Dedifferentiated amniotic fluid mesenchymal stem cell (primary cell): Measurements from ENCODE around the gene RAP2B.
A peak's percentile ranks its signal among the peaks of the same experiment; 100 is the strongest.
"Not testable (repeated sequence)": the region's sequence is repeated elsewhere in the genome, so short reads cannot be mapped to it uniquely, and the experiment has no call there.

Experiments used
- DNase-seq: peaks from one replicate; pipeline ENCODE4 v3.0.0-alpha.2; 2016; ENCODE audit errors: extremely low spot score

The RAP2B gene

DNA sequence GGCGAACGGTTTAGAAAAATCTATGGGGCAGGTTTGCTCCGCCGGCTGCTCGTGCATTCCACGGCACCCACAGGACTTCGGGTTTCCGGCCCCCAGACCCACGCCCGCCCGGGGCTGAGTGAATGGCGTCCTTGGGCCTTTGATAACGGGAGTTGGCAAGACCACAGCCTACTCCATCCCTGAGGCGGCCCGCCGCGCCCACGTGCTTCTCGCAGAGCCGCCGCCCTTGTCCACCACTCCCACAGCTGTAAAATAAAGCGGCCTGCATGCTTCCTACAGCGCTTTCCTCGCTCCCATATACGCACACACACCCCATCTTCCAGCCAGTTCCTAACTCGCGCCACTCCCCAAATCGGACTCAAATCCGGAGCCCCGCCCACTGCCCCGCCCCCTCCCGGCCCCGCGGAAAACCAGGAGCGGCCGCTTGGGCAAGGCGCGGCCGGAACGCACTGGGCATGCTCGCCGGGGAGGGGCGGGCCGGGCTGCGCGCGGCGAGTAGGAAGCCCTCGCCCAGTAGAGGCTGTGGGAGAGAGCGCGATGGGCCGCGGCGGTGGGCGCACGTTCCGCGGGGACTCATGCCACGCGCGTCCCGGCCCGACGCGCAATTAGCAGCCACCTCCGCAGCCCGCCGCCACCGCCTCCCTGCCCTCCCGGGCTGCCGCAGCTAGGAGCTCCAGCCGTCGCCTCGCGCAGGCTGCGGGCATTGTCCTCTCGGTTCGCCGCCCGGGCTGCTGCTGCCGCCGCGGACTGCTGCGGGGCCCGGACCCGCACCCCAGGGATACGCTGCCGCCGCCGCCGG lies at the start of gene RAP2B:
TSS of gene RAP2B (plus strand) at position 513 of the 799 bp plus-strand sequence. CDS start 468 bp downstream, outside the sequence.
- peak; percentile 93 for DNase-seq

- no peak for DNase-seq
Measured at GRCh38 chr3:153113541-153113940, 48.5 kb upstream of the RAP2B start.

DNA sequence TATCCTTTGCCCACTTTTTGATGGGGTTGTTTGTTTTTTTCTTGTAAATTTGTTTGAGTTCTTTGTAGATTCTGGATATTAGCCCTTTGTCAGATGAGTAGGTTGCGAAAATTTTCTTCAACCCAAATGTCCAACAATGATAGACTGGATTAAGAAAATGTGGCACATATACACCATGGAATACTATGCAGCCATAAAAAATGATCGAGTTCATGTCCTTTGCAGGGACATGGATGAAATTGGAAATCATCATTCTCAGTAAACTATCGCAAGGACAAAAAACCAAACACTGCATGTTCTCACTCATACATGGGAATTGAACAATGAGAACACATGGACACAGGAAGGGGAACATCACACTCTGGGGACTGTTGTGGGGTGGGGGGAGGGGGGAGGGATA lies 47.8 kb upstream of the RAP2B start:
- DNase-seq, result not testable (repeated sequence)

- no peak for DNase-seq
Measured at GRCh38 chr3:153115326-153115725, 46.7 kb upstream of the RAP2B start.

- no peak for DNase-seq
Measured at GRCh38 chr3:153127788-153128187, 34.2 kb upstream of the RAP2B start.

DNA sequence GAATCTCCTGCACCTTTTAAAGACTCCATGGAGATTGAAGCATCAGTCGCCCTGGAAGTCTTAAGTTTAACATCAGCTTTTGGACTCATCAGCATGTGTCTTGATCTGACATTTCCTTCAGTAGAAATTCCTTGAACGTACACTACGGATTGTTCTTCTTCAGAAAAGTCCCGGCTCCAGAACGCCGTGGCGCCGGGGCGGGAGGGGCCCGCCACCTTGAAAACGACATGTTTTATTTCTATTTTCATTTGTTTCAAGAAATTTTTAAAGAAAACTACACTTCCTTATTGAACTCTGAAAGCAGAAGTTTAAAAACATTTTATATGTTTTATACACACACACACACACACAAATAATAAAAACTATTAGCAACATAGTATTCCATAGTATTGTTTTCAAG lies 32.6 kb upstream of the RAP2B start:
- DNase-seq, result no peak

DNA sequence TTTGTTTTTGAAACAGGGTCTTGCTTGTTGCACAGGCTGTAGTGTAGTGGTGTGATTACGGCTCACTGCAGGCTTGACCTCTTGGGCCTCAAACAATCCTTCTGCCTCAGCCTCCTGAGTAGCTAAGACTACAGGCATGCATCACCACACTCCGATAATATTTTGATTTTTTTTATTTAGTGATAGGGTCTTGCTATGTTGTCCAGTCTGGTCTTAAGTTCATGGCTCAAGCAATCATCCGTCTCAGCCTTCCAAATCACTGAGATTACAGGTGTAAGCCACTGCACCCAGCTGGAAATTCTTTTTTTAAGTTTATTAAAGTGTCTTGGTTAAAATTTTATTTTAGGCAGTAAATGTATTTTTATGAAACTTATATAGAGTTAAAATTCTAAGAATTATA lies 32.2 kb upstream of the RAP2B start:
- DNase-seq, result no peak

DNA sequence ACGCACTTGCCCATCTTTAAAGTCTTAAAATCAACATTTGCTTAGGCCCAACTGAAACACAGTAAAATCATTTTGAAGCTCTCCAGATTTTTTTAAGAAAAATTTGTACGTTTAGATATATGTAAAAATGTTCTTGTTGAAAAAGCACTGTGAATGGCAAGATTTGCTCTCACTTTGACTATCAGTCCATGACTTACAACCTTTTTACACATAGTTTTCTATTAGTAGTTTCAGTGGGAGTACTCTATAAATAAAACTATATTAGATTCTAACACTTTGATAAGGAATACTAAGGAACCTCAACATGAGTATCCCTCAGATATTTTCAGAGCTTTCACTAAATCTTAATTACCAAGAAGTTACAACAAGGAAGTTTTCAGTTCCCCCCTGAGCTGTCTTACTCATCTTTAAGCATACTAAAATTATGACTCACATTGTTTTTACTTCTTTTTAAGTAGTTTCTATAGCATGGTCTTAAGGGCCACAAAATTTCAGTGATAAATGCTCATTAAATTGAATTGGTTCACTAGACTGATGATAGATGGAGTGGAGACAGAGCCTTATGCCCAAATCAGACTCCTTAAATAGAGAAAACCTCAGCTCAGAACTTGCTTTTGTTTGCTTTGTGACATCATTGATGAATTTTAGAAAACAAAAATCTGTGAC lies 31.6 kb upstream of the RAP2B start:
- DNase-seq, result peak; percentile 36

- no peak for DNase-seq
Measured at GRCh38 chr3:153137626-153138025, 24.4 kb upstream of the RAP2B start.

- peak; percentile 85 for DNase-seq
Measured at GRCh38 chr3:153138276-153139210, 23.5 kb upstream of the RAP2B start.

DNA sequence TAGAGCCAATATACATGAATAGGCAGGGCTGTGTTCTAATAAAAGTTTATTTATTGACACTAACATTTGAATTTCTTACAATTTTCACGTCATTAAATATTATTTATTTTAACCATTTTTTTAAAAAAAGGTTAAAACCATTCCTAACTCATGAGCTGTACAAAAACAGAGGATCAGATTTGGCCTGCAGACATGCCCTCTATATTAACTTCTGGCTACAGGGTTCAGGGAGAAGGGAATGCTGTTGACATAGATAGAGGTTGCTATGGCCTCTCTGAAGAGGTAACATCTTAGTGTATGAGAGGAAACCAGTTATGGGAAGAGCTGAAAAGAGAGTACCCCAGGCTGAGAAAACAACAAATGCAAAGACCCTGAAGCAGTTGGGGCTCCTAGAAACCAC lies 19.1 kb upstream of the RAP2B start:
- DNase-seq, result no peak

DNA sequence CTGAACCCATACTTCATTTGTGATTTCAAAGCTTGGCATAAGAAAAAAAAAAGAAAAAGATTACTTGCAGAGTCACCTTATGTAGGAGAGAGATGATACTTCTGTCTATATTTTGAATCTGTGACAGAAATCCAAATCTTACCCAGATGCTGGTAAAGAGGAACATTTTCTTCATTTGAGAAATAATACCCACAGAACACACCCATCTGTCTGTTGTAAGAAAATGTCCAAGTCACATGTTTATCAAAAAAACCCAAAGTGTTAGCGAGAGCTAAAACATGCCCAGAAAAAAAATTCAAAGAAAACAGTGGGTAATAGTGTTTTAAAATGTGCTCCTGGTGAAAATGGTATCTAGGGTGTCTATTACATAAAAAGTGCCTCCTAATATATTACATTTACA lies 18.0 kb upstream of the RAP2B start:
- DNase-seq, result no peak

DNA sequence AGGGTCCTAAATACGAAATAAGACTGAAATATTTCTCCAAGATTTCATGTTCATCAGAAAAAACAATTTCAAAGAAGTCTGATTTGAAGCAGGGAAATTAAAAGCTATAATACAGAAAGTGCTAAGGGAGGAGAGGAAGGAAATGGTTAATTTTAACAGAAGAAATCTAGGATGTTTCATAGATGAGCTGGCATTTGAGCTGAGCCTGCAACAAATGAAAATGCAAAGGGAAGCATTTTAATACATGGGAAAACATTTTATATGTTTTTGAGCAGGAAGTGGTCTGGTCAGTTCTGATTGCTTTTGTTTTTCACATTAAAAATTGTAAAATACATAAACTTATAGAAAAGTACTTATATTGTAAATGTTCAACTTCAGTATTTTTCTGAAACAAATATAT lies 17.2 kb upstream of the RAP2B start:
- no peak for DNase-seq

DNA sequence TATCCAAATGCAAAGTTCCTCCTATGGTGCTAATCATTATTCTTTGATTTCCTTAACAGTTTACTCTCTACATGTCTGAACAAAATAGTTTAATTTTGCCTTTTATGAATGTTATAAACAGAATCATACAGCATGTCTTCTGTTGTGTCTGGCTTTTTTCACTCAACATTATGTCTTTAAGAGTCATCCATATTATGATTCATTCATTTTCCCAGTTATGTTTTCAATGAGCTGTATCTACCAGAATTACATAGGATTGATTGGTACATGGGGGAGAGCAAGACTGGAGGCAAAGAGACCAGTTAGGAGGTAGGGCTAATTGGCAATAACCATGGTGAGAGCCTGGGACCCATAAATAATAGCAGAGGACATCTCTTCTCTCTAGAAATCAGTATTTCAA lies 16.6 kb upstream of the RAP2B start:
- no peak for DNase-seq

DNA sequence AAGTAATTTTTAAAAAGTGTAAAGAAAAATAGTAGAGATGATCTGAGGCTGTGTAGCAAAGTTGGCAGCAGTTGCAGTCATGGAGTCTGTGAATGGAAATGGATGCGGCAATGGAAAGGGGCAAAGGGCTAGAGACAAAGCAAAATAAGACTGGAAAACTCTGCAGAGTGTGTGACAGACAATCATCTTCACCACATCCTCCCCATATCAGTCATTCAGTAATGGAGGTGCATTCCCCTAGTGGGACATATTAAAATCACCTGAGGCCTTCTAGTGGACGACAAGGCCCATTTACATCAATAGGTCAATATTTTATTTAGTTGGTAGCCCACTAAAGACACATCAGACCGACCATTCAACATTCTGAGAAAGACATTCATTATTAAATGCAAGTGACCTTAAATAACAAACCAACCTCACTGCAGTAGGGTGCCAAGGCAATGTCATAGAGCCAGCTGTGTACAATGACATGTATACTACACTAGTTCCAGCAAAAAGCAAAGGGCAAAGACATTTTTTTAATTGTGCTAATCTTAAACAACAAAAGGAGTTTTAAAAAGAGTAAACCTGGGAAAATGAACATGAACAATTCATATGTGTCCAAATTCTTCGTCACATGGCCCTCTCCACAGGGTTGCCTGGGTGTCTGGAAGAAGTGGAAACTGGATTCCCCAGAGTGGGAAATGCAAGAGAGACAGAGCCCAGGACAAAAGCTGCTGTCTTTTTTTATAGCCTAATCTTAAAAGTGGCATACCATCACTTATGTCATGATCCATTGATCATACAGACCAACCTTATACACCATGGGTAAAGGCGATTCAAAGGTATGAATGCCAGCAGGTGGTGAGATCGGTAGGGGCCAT lies 15.6 kb upstream of the RAP2B start:
- no peak for DNase-seq

GRCh38 chr3:153150991-153151390 lies 11.0 kb upstream of the RAP2B start:
- no peak for DNase-seq

- DNase-seq, result not testable (repeated sequence)
Measured at GRCh38 chr3:153155786-153156185, 6.2 kb upstream of the RAP2B start.

DNA sequence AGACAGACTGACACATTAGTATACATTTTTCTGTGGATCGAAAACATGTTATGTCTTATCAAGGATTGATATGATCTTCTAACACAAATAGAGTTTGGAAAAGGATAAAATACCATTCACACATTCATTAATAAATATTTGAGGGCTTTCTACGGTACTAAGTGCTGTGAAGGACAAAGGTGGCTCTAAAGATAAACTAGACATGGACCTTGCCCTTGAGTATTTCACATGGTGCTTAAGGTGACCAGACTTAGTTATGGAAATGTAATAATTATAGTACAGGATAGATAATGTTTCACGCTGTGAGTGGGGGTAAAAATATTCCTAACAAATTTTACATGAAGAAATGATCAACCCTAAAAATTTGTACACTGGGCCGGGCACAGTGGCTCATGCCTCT lies 3.8 kb upstream of the RAP2B start:
- no peak for DNase-seq

GRCh38 chr3:153158961-153159735 lies 2.9 kb upstream of the RAP2B start:
- no peak for DNase-seq

DNA sequence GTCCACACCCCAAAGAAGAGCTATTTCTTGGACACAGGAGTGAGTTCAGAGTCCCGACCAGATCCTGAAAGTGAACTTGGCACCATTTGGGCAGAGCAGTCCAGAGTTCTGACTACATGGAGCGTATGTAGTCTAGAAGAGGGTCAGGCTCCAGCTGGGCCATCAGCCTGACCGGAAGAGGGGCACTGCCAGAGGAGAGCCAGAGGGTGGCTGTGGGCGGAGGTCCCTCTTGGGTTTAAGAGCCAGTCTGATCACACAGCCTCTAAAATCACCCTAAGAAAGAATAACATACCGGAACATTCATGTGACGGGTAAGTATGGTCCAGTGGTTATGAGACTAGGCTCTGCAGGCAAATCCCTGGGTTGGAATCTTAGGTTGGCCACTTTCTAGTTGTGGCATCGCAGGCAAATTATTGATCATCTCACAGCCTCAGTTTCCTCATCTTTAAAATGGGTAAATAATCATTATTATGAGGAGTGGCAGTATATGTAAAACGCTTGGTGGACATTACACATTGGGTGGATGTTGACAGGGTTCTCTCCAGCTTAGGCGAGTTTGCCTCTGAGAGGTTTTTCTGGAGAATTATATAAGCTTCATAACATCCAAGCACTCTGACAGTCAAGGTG lies 2.1 kb upstream of the RAP2B start:
- DNase-seq, result no peak
